DND-41 (cell line): ENCODE measurements around the gene FLNA.

Source experiments
- ATAC-seq: fragments of 200-7000 bp; cut with Tn5 transposase; 3 replicates; pipeline ENCODE4 v1.9.1; 2021; ENCODE audit warnings: low read depth; ENCODE audit not compliant: insufficient read depth
- DNase-seq: peaks from one replicate; pipeline ENCODE4 v3.0.0-alpha.2; 2020
- H2AFZ ChIP-seq: 2 replicates; pipeline ENCODE4 v1.6.0; 2012; ENCODE audit warnings: low read depth, low read length
- H3K27ac ChIP-seq: 2 replicates; pipeline ENCODE4 v1.5.1; 2012; ENCODE audit warnings: low read length, inconsistent platforms
- H3K27me3 ChIP-seq: fragments of 200-600 bp; sonication (generic); 2 replicates; pipeline ENCODE4 v1.6.0; 2012; ENCODE audit warnings: low read length, mild to moderate bottlenecking, inconsistent platforms; ENCODE audit not compliant: insufficient read depth, poor library complexity
- H3K36me3 ChIP-seq: 2 replicates; pipeline ENCODE4 v1.5.1; 2012; ENCODE audit warnings: low read length, inconsistent platforms; ENCODE audit not compliant: insufficient read depth
- H3K4me1 ChIP-seq: 2 replicates; pipeline ENCODE4 v1.5.1; 2012; ENCODE audit warnings: mild to moderate bottlenecking, low read length; ENCODE audit not compliant: insufficient read depth
- H3K4me2 ChIP-seq: 2 replicates; pipeline ENCODE4 v1.6.0; 2012; ENCODE audit warnings: mild to moderate bottlenecking, moderate library complexity, low read length, inconsistent platforms; ENCODE audit not compliant: insufficient read depth
- H3K4me3 ChIP-seq, 2 experiments: fragments of 200-600 bp in 1 of 2; shearing (Covaris generic) in 1 of 2; 2 replicates each; pipeline ENCODE4 v1.5.1; 2012 to 2016; ENCODE audit warnings: inconsistent platforms in 2 of 2, low read length in 2 of 2, mild to moderate bottlenecking in 2 of 2, low read depth in 1 of 2, moderate library complexity in 1 of 2
- H3K79me2 ChIP-seq: 2 replicates; pipeline ENCODE4 v1.6.0; 2012; ENCODE audit warnings: low read length, inconsistent platforms; ENCODE audit not compliant: insufficient read depth
- H3K9ac ChIP-seq: 2 replicates; pipeline ENCODE4 v1.6.0; 2012; ENCODE audit warnings: low read depth, mild to moderate bottlenecking, inconsistent platforms, low read length, moderate library complexity
- H3K9me3 ChIP-seq: 2 replicates; pipeline ENCODE4 v1.5.1; 2012; ENCODE audit warnings: low read length, moderate library complexity, mild to moderate bottlenecking, inconsistent platforms; ENCODE audit not compliant: insufficient read depth, severe bottlenecking
- H4K20me1 ChIP-seq: 2 replicates; pipeline ENCODE4 v1.6.0; 2012; ENCODE audit warnings: low read length; ENCODE audit not compliant: insufficient read depth
- CTCF ChIP-seq: IDR thresholded peaks from 2 replicates; pipeline ENCODE4 v1.5.1; 2012; ENCODE audit warnings: borderline replicate concordance, low read length, moderate library complexity, mild to moderate bottlenecking; ENCODE audit not compliant: poor library complexity, severe bottlenecking; ENCODE audit errors: extremely low read depth
- EZH2 ChIP-seq: IDR thresholded peaks from 3 replicates; pipeline ENCODE4 v1.6.1; 2012; ENCODE audit warnings: borderline replicate concordance, low read depth, mild to moderate bottlenecking, moderate library complexity, low read length, inconsistent platforms; ENCODE audit not compliant: severe bottlenecking

Gene FLNA

GRCh38 chrX:154376774-154377173, 2.3 kb upstream of the FLNA start:
- no peaks in the 10 kb centered on the region for H3K9me3 ChIP-seq
- no peak overlapping the region for H3K27ac ChIP-seq
- peaks cover 4% of the 10 kb centered on the region for H3K27me3 ChIP-seq
- H3K79me2 ChIP-seq: peaks cover 22% of the 10 kb centered on the region
- peaks cover 44% of the 10 kb centered on the region for H3K4me1 ChIP-seq
- peaks cover 18% of the 10 kb centered on the region; the same call in 1 of the 2 replicates for H3K36me3 ChIP-seq
- peak overlapping the region; percentile 94 for H3K9ac ChIP-seq
- H3K4me2 ChIP-seq: 0 out of 2 replicates have a peak overlapping the region, but pooled peaks have one; percentile 86
- no peak for ATAC-seq
- peaks cover 19% of the 10 kb centered on the region for H4K20me1 ChIP-seq
- H2AFZ ChIP-seq: no peak overlapping the region
- H3K4me3 ChIP-seq: no peak overlapping the region
- no peak for DNase-seq
- TF ChIP-seq EZH2 (no peak), CTCF (no peak)

- peaks cover 16% of the 10 kb centered on the region for H4K20me1 ChIP-seq
- H3K27me3 ChIP-seq: peaks cover 4% of the 10 kb centered on the region
- H3K36me3 ChIP-seq: peaks cover 4% of the 10 kb centered on the region; the same call in 1 of the 2 replicates
- no peak overlapping the region for H3K4me3 ChIP-seq
- no peak overlapping the region for H3K9ac ChIP-seq
- no peaks in the 10 kb centered on the region for H3K9me3 ChIP-seq
- H3K4me1 ChIP-seq: peaks cover 41% of the 10 kb centered on the region
- no peak overlapping the region for H2AFZ ChIP-seq
- no peak overlapping the region for H3K27ac ChIP-seq
- no peak for DNase-seq
- peaks cover 23% of the 10 kb centered on the region for H3K79me2 ChIP-seq
- no peak overlapping the region for H3K4me2 ChIP-seq
- TF ChIP-seq EZH2 (no peak), CTCF (no peak)
- no peak for ATAC-seq
These were observed 696 bp upstream of the FLNA start for GRCh38 chrX:154375156-154375504.

DNA sequence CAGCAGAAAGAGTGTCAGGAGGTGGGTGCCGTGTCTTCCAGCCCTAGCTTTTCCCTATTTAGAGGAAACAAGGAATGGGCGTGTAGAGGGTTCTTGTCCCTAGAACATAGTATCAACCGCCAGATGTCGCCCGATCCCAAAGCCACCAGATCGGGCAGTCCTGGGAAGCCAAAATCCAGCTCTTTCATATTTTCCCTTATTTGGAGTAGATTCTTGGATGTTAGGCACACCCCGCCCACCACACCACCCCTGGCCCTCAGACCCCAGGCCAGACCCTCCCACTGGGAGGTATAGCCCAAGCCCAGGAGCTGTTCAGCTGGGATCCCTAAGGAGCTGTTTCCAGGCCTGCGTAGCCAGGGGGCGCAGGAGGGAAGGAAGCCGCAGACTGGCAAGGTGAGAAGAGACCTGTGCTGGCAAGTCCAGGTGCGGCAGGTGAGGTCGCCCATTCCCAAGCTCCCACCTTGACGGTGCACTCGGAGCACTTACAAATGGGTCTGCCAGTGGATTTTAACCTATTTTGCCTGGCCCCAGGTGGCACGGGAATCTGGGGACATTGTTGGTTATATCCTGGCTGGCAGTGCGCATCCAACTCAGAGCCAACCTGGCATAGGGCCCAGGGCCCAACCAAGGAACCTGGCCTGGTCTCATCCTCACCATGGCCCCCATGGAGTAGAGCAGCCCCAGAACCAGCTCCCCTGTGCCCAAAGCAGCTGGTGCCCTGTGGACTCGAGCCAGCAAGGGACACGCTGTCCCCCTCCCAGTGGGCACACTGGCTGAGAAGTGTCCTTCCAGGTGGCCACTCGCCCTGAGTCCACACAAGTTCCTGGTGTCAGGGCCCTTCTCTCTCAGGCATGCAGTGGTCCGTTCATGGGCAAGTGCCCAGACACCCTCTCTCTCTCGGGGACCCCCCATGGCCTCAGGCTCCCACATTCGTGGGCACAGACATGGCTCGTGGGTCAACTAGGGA, 811 bp downstream of the FLNA start:
- Histone ChIP-seq H3K4me3 (no peak overlapping the region), H3K4me2 (no peak overlapping the region), H3K4me1 (peaks cover 47% of the 10 kb centered on the region), H3K27me3 (peaks cover 4% of the 10 kb centered on the region), H2AFZ (no peak overlapping the region), H3K36me3 (peaks cover 13% of the 10 kb centered on the region), H3K79me2 (peaks cover 28% of the 10 kb centered on the region), H3K9ac (no peak overlapping the region), H3K9me3 (no peaks in the 10 kb centered on the region), H3K27ac (no peak overlapping the region), H4K20me1 (peaks cover 24% of the 10 kb centered on the region)
- TF ChIP-seq CTCF: peak; percentile 65
- no peak for TF ChIP-seq EZH2
- peak; percentile 40 for DNase-seq
- no peak for ATAC-seq
